GM21528 (cell line): ENCODE measurements around the gene TNFRSF1A.
"Not testable (repeated sequence)": the region's sequence is repeated elsewhere in the genome, so short reads cannot be mapped to it uniquely, and the experiment has no call there.

Source experiments
- ATAC-seq: cut with Tn5 transposase; IDR thresholded peaks from one replicate; pipeline ENCODE4 v1.9.1; 2021; ENCODE audit warnings: mild to moderate bottlenecking, moderate library complexity; ENCODE audit not compliant: unreplicated experiment, low FRiP score

The TNFRSF1A gene

GRCh38 chr12:6358881-6359280, 17.0 kb upstream of the TNFRSF1A start:
- no peak for ATAC-seq

DNA sequence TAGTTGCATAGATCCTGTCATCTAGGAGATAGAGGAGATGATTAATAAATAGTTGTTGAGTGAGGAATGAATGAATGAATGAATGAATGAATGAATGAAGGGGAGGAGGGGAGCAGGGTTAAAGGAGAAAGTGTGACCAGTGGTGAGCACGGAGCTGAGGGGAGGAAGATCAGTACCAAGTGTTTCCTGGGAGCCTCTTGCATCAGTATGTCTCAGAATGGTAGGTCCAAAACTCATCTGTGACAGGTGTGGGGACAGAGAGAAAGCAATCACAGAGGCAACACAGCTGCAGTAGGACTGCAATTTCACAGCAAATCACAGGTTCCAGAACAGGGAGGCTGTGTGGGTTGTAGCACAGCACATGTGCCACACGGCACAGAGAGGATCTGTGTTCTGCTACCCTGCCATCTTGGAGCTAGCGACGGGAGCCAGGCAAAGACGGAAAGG, 14.5 kb upstream of the TNFRSF1A start:
- ATAC-seq = no peak

DNA sequence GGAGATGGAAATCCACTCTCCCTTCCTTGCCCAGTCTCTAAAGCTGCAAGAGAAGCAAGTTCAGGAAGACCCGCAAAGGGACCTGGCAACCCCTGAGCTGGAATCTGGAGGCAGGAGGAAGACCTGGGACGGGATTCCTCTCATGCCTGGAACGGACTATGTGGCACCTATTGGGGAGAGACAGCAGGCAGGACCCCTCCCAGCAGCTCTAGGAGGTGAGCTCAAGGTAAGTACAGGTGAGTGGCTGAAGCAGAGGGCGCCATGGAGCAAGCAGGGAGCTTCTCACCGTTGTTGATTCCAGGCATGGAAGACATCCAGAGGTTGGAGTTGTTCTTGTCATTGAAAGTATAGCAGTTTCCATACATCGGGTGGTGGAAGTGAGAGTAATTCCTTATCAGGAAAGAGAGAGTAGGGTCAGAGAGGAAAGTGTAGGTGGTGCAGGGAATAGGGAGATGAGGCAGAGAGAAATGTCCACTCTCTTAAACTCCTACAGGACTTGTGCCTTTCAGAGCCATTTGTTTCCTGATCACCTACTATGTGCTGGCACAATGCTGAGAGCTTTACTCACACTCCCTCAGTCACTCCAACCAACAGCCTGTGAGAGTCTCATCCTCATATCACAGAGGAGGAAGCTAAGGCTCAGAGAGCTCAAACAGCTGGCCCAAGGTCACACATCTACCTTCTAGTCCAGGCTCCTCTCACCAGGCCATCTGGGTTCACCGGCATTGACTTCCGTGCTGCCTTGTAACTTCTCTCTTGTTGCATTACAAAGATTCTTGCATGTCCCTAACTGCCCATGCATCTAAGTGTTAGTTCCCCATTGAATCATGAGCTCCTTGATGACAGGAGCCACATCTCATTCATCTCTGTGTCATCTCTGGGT, 13.9 kb upstream of the TNFRSF1A start:
- no peak for ATAC-seq

- ATAC-seq = no peak
Measured at GRCh38 chr12:6354495-6355393, 12.9 kb upstream of the TNFRSF1A start.

DNA sequence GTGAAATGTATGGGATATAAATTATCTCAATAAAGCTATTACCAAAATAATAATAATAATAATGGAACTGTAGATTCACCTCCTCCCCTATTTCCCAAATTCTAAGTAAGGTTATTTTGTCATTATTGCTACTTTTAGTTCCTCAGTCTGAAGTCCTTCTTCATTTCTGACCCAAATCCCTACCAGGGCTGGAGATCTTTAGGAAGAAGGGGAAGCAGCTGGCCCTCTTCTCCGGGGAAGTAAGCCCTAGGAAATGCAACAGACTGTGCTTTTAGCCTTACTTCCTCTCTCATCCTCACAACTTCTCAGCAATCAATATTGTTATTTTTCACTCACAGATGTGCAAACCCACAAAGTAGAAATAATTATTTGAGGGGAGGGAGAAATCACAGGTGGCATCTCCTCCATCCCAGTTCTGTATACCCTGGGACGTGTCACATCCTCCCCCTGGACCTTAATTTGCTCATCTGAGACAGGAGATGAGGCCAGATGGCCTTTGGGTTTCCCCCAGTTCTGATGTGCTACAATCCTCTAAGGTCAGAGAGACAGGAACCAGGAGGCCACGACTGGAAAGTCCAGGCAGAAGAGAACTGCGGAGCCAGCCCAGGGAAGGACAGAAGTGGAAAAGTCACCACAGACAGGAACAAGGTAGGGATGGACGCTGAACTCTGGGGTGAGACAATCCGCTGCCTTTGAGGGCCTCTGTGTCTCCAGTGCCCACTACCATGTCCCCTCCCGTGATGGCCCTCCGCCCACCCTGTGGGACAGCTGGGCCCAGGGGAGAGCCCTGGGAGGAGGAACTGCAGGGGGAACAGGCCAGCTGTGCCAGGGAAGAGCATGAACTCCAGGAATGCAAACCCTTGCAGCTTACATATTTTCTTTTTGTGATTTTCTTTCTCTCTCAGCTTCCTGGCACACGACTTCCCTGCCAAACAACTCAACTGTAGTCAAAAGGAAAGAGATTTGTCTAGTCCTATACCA, 10.6 kb upstream of the TNFRSF1A start:
- no peak for ATAC-seq

DNA sequence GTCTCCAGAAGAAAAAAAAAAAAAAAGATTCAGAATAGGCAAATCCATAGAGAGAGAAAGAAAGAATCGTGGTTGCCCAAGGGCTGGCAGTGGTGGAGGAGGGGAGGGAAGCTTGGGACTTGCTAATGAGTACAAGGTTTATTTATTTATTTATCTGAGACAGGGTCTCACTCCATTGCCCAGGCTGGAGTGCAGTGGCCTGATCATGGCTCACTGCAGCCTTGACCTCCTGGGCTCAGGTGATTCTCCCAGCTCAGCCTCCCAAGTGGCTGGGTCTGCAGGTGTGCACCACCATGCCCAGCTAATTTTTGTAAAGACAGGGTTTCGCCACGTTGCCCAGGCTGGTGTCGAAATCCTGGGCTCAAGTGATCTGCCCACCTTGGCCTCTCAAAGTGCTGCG, 9.7 kb upstream of the TNFRSF1A start:
- ATAC-seq = no peak

GRCh38 chr12:6347367-6348338, 5.8 kb upstream of the TNFRSF1A start:
- ATAC-seq = no peak

DNA sequence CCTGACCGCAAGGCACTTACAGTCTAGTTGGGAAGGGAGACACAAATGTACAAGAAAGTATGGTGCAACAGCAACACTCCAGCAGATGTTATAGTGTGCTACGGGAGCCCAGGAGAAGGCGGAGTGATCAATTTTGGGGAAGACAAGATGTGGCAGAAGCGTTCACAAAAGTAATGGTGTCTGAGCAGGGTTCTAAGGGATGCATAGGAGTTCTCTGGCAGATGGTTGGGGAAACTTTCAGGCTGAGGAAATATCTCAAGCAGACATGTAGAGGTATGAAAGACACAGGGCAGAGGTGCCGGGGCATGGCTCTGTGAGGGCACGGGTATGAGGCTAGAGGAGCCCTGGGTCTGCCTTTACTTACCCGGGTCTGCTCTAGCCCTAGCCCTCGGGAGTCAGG, 5.1 kb upstream of the TNFRSF1A start:
- ATAC-seq = no peak

GRCh38 chr12:6346235-6346832, 4.5 kb upstream of the TNFRSF1A start:
- ATAC-seq = no peak

DNA sequence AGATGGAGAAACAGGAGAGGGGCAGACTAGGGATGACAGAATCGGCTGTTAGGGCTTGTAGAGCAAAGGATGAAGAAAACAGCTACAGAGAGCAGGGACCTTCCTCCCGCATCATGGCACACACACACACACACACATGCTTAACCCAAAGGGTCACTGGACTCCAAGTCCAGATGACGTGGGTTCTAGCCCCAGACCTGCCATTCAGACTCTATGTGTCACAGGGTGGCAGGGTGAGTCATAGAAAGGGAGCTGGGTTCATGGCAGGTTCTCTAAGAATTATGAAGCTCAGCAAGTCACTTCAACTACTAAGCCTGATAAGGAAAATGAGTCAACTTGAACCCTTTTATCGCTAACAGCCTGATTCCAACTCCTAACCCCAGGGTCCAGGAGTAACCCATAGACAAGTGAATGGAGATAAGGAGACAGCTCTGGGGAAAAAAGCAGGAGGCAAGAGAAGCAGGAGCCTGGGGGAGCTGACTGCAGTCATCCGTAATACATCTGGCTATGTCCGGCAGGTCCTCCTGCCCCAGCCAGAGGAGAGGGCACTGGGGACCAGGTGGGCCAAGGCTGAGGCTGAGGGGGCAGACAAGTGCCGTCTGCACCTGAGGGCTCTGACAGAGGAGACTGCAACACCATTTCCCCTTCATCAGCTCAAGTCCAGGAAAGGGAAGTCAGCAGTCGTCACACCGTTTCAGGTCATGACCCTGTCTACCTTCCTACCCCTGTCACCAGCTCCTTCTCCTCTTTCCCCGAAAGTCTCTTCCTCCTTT, 3.6 kb upstream of the TNFRSF1A start:
- ATAC-seq = no peak

DNA sequence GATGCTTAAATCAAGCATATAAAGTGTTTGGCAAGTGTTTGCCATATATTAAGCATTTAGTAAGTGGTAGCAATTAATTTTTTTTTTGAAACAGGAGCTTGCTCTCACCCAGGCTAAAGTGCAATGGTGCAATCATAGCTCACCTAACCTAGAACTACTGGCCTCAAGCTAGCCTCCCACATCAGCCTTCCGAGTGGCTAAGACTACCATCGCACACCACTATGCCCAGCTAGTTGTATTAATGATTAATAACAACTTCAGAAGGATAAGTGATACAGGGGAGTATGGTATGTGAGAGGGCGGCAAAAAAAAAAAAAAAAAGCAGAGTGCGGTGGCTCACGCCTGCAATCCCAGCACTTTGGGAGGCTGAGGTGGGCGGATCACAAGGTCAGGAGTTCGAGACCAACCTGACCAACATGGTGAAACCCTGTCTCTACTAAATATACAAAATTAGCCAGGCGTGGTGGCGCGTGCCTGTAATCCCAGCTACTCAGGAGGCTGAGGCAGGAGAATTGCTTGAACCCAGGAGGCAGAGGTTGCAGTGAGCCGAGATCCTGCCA, 2.3 kb upstream of the TNFRSF1A start:
- ATAC-seq = not testable (repeated sequence)

- no peak for ATAC-seq
Measured at GRCh38 chr12:6343518-6343917, 1.6 kb upstream of the TNFRSF1A start.

DNA sequence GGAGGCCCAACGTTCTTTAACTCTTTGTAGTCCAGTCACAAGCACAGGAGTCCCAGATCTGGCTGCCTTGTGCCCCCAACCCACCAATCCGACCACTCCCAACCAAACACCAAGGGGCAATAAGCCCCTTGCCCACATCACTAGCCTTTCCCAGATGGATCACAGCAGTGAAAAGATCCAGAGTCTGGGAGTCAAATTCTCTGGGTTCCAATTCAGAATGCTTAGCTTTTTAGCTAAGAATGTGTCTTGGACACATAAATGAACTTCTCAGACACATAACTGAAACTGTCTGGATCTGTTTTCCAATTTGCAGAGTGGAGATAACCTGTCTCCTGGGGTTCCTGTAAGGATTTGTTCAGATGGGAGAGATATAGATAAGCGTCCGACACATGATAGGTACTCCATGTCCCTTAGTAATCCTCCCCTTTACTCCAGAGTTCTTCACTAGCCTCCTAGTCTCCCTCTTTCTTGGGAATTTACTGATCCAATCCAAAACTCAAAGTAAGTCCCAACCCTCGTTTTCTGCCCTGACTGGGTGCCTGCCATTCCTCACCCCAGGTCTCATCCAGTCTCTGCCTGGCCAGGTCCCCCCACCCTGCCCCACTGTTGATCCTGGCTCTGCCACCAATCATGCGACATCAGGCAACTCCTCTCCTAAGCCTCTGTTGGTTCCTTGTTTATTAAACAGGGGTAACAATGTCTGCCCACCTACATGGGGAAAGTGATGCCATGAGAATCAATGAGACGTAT, 439 bp upstream of the TNFRSF1A start:
- ATAC-seq = no peak

GRCh38 chr12:6340745-6341416, 995 bp downstream of the TNFRSF1A start:
- no peak for ATAC-seq

- no peak for ATAC-seq
Measured at GRCh38 chr12:6340032-6340638, 1.7 kb downstream of the TNFRSF1A start.

- ATAC-seq = no peak
Measured at GRCh38 chr12:6338955-6339354, 2.9 kb downstream of the TNFRSF1A start.
